MM.1S (cell line): ENCODE data around the gene LUC7L.

Experiments
- CTCF ChIP-seq: fragments of 300-600 bp; sonication (generic); IDR thresholded peaks from 2 replicates; pipeline ENCODE4 v1.5.1; 2016; ENCODE audit warnings: antibody characterized with exemption, low read length, mixed read lengths
- EZH2 ChIP-seq: fragments of 300-600 bp; sonication (generic); optimal IDR thresholded peaks from 2 replicates; pipeline ENCODE3; 2017; ENCODE audit warnings: low read depth, mild to moderate bottlenecking, antibody characterized with exemption, low read length, mixed read lengths
- EZH2phosphoT487 ChIP-seq: fragments of 300-600 bp; sonication (generic); IDR thresholded peaks from 2 replicates; pipeline ENCODE4 v1.6.1; 2018; ENCODE audit warnings: antibody characterized with exemption, low read length

DNA sequence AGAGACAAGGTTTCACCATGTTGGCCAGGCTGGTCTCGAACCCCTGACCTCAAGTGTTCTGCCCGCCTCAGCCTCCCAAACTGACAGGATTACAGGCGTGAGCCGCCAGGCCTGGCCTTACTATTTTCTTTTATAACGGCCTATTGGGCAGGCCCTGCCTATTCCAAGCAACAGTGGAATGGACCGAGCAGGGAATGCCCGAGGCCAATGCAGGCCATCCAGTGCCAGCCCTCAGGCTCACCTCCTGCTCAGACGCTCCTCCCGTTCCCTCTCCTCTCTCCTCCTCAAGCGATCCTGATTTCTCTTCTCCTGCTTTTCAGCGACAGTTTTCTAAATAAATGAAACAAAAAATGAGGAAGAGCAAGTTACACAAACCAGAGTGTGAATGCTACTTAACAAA lies 36.6 kb downstream of the LUC7L start:
- TF ChIP-seq EZH2 (no peak), CTCF (no peak), EZH2phosphoT487 (no peak)
